ENCODE data around the gene CD34. TPM values are rescaled to one million over a fixed set of nuclear protein-coding genes. Genes with fewer than 3 reads are reported as not detected.
A peak's percentile ranks its signal among the peaks of the same experiment; 100 is the strongest.

CD34 gene
- total RNA-seq, 2 experiments from 2014 or later = 0.02 to 0.06 TPM

- CTCF ChIA-PET = interaction anchor here (0.9 to 4.9 kb wide), 3 partner anchors 17 to 60 kb away, joined by 4 to 29 read pairs (median 5); no protein-coding TSS in a partner anchor
- H3K4me3 Mint-ChIP-seq = no peak overlapping the region
- peaks cover 7% of the 10 kb centered on the region for H3K27me3 Mint-ChIP-seq
- H3K27ac Mint-ChIP-seq = no peak overlapping the region
- no peak for DNase-seq
- no peaks in the 10 kb centered on the region for H3K9me3 Mint-ChIP-seq (ENCODE audit: low read depth)
- no peak for ATAC-seq
- H3K4me1 Mint-ChIP-seq = peaks cover 40% of the 10 kb centered on the region
- H3K36me3 Mint-ChIP-seq = no peaks in the 10 kb centered on the region
Observed at GRCh38 chr1:207903053-207903452, 7.9 kb downstream of the CD34 start.

DNA sequence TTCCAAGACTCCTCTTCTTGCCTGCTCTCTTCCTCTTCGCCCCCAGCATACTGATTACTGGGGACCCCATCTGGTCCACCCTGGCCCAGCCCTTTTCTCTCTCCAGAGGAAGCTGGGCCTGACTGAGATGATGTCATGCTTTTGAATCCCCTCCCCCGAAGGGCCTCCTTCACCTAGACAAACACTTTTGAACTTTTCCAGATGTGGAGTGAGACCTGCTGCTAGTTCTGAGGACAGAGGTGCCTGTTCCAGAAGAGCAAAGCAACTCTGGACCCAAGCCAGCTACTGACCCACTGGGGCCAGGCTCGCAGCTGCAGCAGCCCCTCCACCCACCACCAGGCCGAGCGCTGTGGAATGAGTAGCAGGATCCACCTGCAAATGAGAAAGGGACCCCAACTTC, 8.4 kb downstream of the CD34 start:
- no peak overlapping the region for H3K4me3 Mint-ChIP-seq

GRCh38 chr1:207901041-207901653, 9.8 kb downstream of the CD34 start:
- DNase-seq = no peak
- no peaks in the 10 kb centered on the region for H3K27me3 Mint-ChIP-seq
- no peaks in the 10 kb centered on the region for H3K9me3 Mint-ChIP-seq (ENCODE audit: low read depth)
- H3K27ac Mint-ChIP-seq = peak overlapping the region; percentile 41
- H3K4me3 Mint-ChIP-seq = no peak overlapping the region
- ATAC-seq = no peak
- H3K36me3 Mint-ChIP-seq = no peaks in the 10 kb centered on the region
- peaks cover 40% of the 10 kb centered on the region for H3K4me1 Mint-ChIP-seq
- CTCF ChIA-PET = interaction anchor here (1.1 to 1.9 kb wide), 3 partner anchors 17 to 97 kb away, joined by 4 to 10 read pairs (median 5); no protein-coding TSS in a partner anchor

More for the DNA sequence above, 8.4 kb downstream of the CD34 start:
- H3K9me3 Mint-ChIP-seq (ENCODE audit: low read depth) = no peaks in the 10 kb centered on the region
- DNase-seq (no peak), ATAC-seq (no peak)
- CTCF ChIA-PET = interaction anchor here (1.3 to 4.9 kb wide), 2 partner anchors 17 to 61 kb away, joined by 5 to 29 read pairs; no protein-coding TSS in a partner anchor
- peaks cover 3% of the 10 kb centered on the region for H3K27me3 Mint-ChIP-seq
- no peak overlapping the region for H3K27ac Mint-ChIP-seq
- no peaks in the 10 kb centered on the region for H3K36me3 Mint-ChIP-seq
- peaks cover 40% of the 10 kb centered on the region for H3K4me1 Mint-ChIP-seq

DNA sequence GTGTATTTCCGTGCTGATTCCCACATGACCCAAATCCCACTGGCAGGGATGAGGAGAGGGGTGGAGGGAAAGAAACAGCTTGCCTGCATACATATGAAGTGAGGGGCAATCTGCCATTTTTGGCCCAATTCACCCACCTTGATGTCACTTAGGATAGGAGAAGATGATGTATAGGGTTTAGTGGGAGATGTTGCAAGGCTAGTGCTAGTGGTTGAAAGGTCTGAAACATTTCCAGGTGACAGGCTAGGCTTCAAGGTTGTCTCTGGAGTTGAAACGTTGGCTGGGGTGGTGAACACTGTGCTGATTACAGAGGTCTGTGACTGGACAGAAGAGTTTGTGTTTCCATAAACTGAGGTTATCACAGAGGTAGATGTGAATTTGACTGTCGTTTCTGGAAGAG, 12.1 kb downstream of the CD34 start:
- H3K4me3 Mint-ChIP-seq = no peak overlapping the region
- no peaks in the 10 kb centered on the region for H3K36me3 Mint-ChIP-seq
- H3K4me1 Mint-ChIP-seq = peaks cover 30% of the 10 kb centered on the region
- H3K27ac Mint-ChIP-seq = no peak overlapping the region
- no peaks in the 10 kb centered on the region for H3K27me3 Mint-ChIP-seq
- DNase-seq (no peak), ATAC-seq (no peak)
- no peaks in the 10 kb centered on the region for H3K9me3 Mint-ChIP-seq (ENCODE audit: low read depth)
- CTCF ChIA-PET = interaction anchor here (1.4 to 5.7 kb wide), 3 partner anchors 13 to 346 kb away, joined by 3 to 78 read pairs (median 47); no protein-coding TSS in a partner anchor

DNA sequence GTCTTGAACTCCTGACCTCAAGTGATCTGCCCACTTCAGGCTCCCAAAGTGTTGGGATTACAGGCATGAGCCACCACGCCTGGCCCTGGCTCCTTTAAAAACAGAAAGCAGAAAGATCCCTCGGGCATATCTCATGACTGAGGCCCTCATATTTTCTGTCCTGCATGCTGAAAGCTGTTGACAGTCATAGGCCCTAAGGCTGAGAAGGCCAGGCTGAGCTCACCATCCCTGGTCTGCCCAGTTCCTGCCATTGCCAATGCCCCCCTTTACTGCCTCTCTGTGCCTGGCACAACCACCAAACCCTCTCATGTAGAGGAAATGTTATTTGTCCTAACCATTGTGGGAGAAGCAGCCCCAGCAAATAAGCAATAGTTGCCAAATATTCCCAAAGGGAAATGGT, 12.7 kb downstream of the CD34 start:
- Mint-ChIP-seq H3K27me3 (peaks cover 5% of the 10 kb centered on the region), H3K9me3 (ENCODE audit: low read depth) (no peaks in the 10 kb centered on the region), H3K4me1 (peaks cover 24% of the 10 kb centered on the region), H3K36me3 (no peaks in the 10 kb centered on the region), H3K4me3 (no peak overlapping the region), H3K27ac (no peak overlapping the region)
- no peak for DNase-seq
- no peak for ATAC-seq
- CTCF ChIA-PET = interaction anchor here (1.4 to 5.7 kb wide), 3 partner anchors 13 to 347 kb away, joined by 3 to 78 read pairs (median 47); no protein-coding TSS in a partner anchor

DNA sequence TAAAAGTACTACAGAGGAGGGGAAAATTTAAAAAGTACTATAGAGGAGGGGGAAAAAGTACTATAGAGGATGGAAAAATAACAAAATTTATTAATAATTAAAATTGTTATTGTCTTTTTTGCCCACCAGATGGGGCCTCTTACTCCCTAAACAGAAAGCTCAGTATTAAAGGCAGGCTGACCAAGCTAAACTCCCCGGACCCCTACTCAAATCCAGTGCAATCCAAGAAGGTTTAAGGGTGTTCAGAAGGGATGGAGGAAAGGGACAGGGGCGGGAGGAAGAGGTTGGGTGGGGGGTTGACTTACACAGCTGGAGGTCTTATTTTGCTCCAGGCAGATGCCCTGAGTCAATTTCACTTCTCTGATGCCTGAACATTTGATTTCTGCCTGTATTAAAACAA, 13.7 kb downstream of the CD34 start:
- no peak overlapping the region for H3K27ac Mint-ChIP-seq
- no peaks in the 10 kb centered on the region for H3K9me3 Mint-ChIP-seq (ENCODE audit: low read depth)
- CTCF ChIA-PET = interaction anchor here (1.2 to 5.7 kb wide), 4 partner anchors 12 to 67 kb away, joined by 3 to 78 read pairs (median 28); no protein-coding TSS in a partner anchor
- H3K36me3 Mint-ChIP-seq = no peaks in the 10 kb centered on the region
- peaks cover 15% of the 10 kb centered on the region for H3K4me1 Mint-ChIP-seq
- H3K27me3 Mint-ChIP-seq = peaks cover 5% of the 10 kb centered on the region
- no peak overlapping the region for H3K4me3 Mint-ChIP-seq
- ATAC-seq (no peak), DNase-seq (no peak)

DNA sequence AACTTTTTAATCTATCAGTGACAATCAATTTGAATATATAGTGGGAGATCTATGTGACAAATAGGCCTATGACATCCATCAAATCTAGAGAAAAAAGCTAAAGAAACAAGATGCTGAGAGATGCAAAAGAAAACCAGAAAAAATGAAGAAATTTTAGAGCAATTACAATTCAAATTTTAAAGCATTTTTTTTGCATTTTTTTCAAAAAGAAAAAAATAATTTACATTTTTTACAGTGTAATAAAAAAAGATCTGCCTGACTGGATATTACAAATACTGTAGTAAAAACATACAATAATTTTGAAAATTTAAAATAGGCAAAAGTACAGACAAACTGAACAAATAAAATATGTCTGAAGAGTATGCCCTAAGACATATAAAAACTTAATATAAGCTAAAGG, 14.4 kb downstream of the CD34 start:
- CTCF ChIA-PET = interaction anchor here (0.9 to 5.7 kb wide), 5 partner anchors 11 to 68 kb away, joined by 3 to 78 read pairs (median 8); no protein-coding TSS in a partner anchor
- Mint-ChIP-seq H3K9me3 (ENCODE audit: low read depth) (no peaks in the 10 kb centered on the region), H3K4me1 (peaks cover 9% of the 10 kb centered on the region), H3K27ac (no peak overlapping the region), H3K4me3 (no peak overlapping the region), H3K27me3 (peaks cover 5% of the 10 kb centered on the region), H3K36me3 (no peaks in the 10 kb centered on the region)
- DNase-seq (no peak), ATAC-seq (no peak)

DNA sequence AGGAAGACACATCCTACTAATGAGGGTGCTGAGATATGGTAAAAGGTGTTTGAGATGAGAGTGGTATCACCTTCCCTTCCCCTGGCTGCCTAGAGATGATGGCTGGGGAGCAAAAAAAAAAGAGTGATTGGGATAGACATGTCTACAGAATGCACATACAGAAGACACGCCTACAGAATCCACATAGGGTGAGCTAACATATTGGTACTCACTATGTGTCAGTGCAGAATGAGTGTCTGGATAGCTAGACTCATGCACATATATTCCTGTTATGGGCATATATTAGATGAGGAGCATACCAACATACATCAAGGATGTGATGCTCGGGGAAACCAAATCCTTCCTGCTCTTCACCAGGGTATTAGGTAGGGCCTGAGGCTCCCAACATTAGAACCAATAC, 16.2 kb downstream of the CD34 start:
- ATAC-seq (no peak), DNase-seq (no peak)
- no peaks in the 10 kb centered on the region for H3K36me3 Mint-ChIP-seq
- H3K9me3 Mint-ChIP-seq (ENCODE audit: low read depth) = no peaks in the 10 kb centered on the region
- CTCF ChIA-PET = interaction anchor here (1.6 to 5.7 kb wide), 3 partner anchors 9 to 70 kb away, joined by 5 to 78 read pairs (median 47); no protein-coding TSS in a partner anchor
- no peaks in the 10 kb centered on the region for H3K4me1 Mint-ChIP-seq
- no peak overlapping the region for H3K27ac Mint-ChIP-seq
- H3K4me3 Mint-ChIP-seq = no peak overlapping the region
- peaks cover 5% of the 10 kb centered on the region for H3K27me3 Mint-ChIP-seq

GRCh38 chr1:207893737-207894582, 17.0 kb downstream of the CD34 start:
- ATAC-seq (no peak), DNase-seq (no peak)
- Mint-ChIP-seq H3K27me3 (peaks cover 5% of the 10 kb centered on the region), H3K9me3 (ENCODE audit: low read depth) (no peaks in the 10 kb centered on the region), H3K36me3 (no peaks in the 10 kb centered on the region), H3K27ac (no peak overlapping the region), H3K4me1 (no peaks in the 10 kb centered on the region), H3K4me3 (no peak overlapping the region)
- CTCF ChIA-PET = interaction anchor here (0.9 to 5.7 kb wide), 5 partner anchors 8 to 70 kb away, joined by 3 to 78 read pairs (median 5); no protein-coding TSS in a partner anchor

DNA sequence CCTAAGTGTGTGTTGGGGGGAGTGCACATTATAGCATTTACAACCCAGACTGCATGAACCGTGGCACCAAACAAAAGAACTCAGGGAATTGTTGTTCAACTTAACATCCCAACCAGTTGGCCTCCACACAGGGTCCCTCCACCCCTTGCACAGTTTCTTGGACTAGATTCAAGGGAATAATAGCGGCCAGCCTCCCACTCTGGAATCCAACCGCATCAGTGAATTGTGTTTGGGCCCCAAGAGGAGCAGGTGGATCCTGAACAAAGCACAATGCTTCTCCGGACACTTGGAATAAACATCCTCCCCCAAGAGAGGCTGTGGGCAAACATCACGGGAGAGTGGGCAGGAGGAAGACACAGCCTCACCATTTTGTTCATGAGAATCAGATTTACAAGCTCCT, 18.2 kb downstream of the CD34 start:
- Mint-ChIP-seq H3K36me3 (no peaks in the 10 kb centered on the region), H3K4me3 (no peak overlapping the region), H3K4me1 (no peaks in the 10 kb centered on the region), H3K27me3 (peaks cover 8% of the 10 kb centered on the region), H3K9me3 (ENCODE audit: low read depth) (no peaks in the 10 kb centered on the region), H3K27ac (no peak overlapping the region)
- ATAC-seq (no peak), DNase-seq (no peak)
- CTCF ChIA-PET = interaction anchor here (0.9 to 1.6 kb wide), 3 partner anchors 8 to 70 kb away, joined by 3 to 5 read pairs (median 3); no protein-coding TSS in a partner anchor

DNA sequence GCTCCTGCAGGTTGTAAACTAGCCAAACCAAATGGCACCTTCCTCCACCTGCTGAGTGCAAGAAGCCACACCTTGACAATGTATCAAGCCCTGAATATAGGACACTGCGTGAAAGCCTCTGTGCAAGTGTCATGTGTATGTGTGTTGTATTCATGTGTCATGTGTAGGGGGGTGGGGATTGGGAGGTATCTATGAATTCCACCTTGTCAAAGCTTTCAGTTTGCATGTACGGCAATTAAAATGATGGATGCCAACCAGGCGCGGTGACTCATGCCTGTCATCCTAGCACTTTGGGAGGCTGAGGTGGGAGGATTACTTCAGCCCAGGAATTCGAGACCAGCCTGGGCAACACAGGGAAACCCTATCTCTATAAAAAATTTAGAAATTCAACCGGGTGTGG, 19.8 kb downstream of the CD34 start:
- DNase-seq = no peak
- no peaks in the 10 kb centered on the region for H3K4me1 Mint-ChIP-seq
- no peaks in the 10 kb centered on the region for H3K36me3 Mint-ChIP-seq
- no peak overlapping the region for H3K4me3 Mint-ChIP-seq
- CTCF ChIA-PET = interaction anchor here (1.2 kb wide), 1 partner anchor 118 kb away, joined by 3 read pairs; no protein-coding TSS in a partner anchor
- no peaks in the 10 kb centered on the region for H3K9me3 Mint-ChIP-seq (ENCODE audit: low read depth)
- peaks cover 8% of the 10 kb centered on the region for H3K27me3 Mint-ChIP-seq
- ATAC-seq = no peak
- no peak overlapping the region for H3K27ac Mint-ChIP-seq

- DNase-seq (no peak), ATAC-seq (no peak)
- Mint-ChIP-seq H3K27ac (no peak overlapping the region), H3K4me3 (no peak overlapping the region), H3K4me1 (peaks cover 3% of the 10 kb centered on the region), H3K9me3 (ENCODE audit: low read depth) (no peaks in the 10 kb centered on the region), H3K27me3 (peaks cover 8% of the 10 kb centered on the region), H3K36me3 (no peaks in the 10 kb centered on the region)
- CTCF ChIA-PET = interaction anchor here (1.0 kb wide), 1 partner anchor 73 kb away, joined by 6 read pairs; no protein-coding TSS in a partner anchor
Observed at GRCh38 chr1:207890136-207890738, 20.7 kb downstream of the CD34 start.

- Mint-ChIP-seq H3K9me3 (ENCODE audit: low read depth) (no peaks in the 10 kb centered on the region), H3K27me3 (peaks cover 6% of the 10 kb centered on the region), H3K27ac (no peak overlapping the region), H3K4me3 (no peak overlapping the region), H3K4me1 (peaks cover 18% of the 10 kb centered on the region), H3K36me3 (no peaks in the 10 kb centered on the region)
- CTCF ChIA-PET = interaction anchor here (6.5 to 9.2 kb wide), 3 partner anchors 8 to 73 kb away, joined by 78 to 284 read pairs (median 235); no protein-coding TSS in a partner anchor
- ATAC-seq (no peak), DNase-seq (no peak)
Observed at GRCh38 chr1:207888652-207889051, 22.3 kb downstream of the CD34 start.

All from activated CD8-positive, alpha-beta memory T cell treated with anti-CD3 and anti-CD28 coated beads, Interleukin-2, amount 10 ng/mL, durations not matched to agents 7 days and 5 days (primary cell).